GM21717 (cell line): ENCODE measurements around the gene UVRAG.
"Not testable (repeated sequence)": the region's sequence is repeated elsewhere in the genome, so short reads cannot be mapped to it uniquely, and the experiment has no call there.

Experiments used
- ATAC-seq: cut with Tn5 transposase; IDR thresholded peaks from one replicate; pipeline ENCODE4 v1.9.1; 2021; ENCODE audit warnings: mild to moderate bottlenecking, moderate library complexity; ENCODE audit not compliant: unreplicated experiment

The UVRAG gene

GRCh38 chr11:75910426-75911145, 95.6 kb downstream of the UVRAG start:
- no peak for ATAC-seq

- ATAC-seq, result no peak
These were observed 96.4 kb downstream of the UVRAG start for GRCh38 chr11:75911459-75911858.

DNA sequence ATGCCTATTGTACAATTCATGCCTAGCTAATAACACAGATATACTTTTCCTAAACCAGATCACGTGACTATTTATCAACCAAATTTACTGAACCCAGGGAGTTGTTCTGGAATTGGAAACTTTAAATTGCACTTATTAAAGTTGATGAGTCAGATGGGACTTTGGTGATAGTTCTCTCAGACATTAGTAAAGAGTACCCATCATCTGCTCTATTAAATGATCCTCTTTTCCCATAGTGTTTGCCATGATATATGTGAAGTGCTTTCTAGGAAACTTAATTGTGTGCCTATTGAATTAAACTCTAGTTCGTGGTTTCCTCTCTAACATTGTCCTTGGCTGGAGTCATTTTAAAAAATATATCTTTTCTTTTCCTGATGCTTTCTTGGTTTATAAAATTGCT, 99.0 kb downstream of the UVRAG start:
- no peak for ATAC-seq

DNA sequence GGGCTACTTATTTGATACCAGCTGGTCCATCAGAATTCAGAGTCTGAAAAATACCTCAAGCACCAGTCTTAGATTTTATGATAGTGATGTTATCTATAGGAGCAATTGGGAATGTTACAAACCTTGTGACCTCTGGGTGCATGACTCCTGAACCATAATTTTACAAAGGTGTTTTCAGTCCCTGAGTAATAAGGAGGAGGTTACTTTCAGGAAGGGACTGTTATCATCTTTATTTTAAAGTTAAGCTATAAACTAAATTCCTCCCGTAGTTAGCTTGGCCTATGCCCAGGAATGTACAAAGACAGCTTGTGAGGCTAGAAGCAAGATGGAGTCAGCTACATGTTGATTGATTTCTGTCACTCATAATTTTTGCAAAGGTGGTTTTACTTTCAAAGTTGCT, 101.9 kb downstream of the UVRAG start:
- ATAC-seq, result no peak

GRCh38 chr11:75918331-75918730, 103.3 kb downstream of the UVRAG start:
- no peak for ATAC-seq

GRCh38 chr11:75919525-75919924, 104.5 kb downstream of the UVRAG start:
- no peak for ATAC-seq

GRCh38 chr11:75920848-75921247, 105.8 kb downstream of the UVRAG start:
- ATAC-seq, result no peak

DNA sequence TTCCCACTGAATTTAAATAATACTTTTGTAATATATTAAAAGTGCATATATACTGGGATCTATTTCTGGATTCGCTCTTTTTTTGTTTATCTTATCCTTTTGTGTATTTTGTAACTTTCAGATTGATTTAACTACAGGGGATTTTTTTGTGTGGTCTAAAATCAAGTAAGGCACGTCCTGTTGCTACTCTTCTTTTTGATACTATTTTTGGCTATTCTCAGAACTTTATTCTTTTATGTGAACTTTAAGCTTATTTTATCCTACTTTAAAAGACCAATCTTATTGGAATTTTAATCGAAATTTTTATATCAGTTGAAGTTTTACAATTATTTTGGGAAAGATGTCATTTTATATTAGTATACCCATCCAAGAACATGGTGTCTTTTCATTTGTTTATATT, 106.8 kb downstream of the UVRAG start:
- ATAC-seq, result no peak

DNA sequence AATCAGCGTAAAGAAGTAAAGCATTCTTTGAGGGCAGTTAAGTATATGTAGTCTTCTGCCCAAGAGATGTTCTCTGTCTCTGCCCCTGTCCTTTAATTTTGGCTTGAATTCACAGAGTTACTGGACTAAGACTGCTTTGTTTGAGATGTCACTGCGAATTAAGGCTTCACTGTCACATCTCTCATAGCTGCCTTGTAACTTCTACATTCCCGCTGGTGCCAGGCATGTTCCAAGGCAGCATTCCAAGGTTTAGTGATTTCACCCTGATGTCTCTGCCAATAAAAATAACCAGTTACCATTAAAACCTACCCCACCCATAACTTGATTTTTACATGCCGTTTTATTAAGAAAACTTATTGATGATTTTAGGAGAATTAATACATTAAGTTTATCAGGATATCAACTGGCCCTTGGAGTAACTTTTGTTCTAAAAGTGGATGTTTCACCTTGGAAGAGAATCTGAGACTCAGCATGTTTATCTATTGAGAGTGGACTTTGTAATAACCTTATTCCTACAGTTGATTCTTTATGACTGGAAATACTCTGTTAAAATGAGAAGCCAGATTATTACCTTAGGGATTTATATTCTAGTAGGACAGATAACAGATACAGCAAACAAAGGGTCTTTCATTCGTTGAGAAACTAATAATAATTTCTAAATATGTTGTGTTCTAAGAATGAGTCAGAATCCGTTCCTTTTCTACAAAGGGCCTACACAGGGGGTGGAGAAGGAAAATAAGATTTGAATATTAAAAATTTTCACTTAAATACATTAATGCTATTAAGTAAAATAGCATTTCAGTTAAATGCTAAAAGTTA, 110.2 kb downstream of the UVRAG start:
- ATAC-seq, result no peak

DNA sequence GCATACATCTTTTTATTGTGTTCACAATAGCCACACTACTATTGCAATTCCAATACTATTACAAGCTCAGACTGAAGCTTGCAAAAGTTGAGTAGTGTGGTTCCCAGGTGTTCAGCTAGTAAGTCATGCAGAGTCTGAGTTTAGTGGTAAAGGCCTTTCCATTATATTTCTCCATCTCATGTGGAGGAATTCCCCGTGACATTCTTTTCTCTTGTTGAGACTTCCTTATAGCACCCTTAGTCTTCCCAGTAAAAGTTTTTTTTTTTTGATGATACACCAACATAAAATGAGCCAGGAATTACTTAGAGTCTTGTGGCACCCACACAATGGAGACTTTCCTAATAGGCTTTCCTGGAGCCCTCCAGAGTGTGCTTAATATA, 110.8 kb downstream of the UVRAG start:
- ATAC-seq, result no peak

DNA sequence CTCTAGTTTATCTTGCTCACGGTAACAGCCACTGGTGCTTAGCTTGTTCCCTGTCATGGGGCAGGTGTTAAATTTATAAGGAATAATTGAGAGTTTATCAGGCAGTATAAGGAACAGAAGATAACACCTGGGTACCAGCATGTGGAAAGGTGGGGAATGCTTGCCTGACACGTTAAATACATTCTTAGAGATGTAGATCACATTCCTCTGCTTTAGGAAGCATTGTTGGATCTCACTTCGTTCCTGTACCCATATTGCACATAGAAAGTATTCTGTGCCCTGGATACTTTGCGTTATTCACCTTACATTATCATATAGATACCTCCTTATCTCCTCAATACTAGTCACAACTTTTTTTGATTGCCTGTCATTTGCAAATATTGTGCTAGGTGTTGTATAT, 114.7 kb downstream of the UVRAG start:
- no peak for ATAC-seq

GRCh38 chr11:75930534-75930933, 115.5 kb downstream of the UVRAG start:
- ATAC-seq, result no peak

DNA sequence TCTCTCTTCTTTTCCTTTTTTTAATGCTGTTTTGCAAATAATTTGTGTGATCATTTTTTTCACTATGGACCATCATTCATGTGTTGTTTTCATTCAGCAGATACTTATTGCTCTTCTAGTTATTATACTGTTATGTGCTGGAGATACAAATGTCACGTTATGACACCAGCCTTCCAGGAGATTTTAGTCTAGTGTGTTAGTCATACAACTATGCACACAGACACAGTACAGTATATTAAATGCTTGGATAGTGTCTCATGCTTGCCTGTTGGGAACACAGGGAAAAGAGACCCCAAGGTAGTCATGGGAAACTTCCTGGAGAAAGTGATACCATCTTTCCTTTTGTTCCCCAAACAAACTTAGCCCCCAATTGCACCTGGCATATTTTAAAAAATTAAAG, 116.1 kb downstream of the UVRAG start:
- no peak for ATAC-seq

- not testable (repeated sequence) for ATAC-seq
These were observed 118.7 kb downstream of the UVRAG start for GRCh38 chr11:75933736-75934135.

DNA sequence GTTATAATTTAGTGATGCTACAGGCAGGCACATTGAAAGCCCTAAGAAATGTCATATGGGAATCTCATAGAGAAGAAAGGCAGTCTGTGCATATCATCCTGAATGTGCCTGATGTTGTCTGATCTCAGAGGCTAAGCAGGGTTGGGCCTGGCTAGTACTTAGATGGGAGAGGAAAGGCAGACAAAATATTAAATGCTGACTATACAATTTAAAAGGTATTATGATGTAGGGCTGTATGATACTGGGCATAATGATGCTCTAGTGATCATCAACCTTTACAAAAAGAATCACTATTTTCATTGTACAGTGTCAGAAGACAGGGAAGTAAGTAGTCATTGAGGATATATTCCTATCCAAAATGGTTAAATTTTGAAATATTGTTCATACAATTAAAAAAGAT, 119.8 kb downstream of the UVRAG start:
- ATAC-seq, result no peak

DNA sequence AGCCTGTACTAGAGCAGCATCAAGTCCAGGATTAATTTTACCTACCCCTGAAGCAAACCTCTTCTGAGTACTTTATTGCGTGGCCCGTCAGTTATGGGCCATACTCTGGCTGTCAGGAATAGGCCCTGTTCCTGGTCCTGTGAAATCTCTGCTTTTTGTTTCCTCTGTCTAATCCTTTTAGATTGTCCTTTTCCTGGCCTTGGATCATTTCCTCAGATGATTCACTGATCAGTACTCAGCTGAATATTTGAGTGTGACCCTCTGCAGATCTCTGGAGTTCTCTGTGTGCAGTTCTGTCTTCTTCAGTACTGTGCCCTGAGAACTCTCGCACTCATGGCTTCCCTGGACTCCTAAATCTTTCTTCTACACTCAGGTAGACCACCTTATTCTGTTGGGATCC, 123.5 kb downstream of the UVRAG start:
- no peak for ATAC-seq

GRCh38 chr11:75939516-75939915, 124.5 kb downstream of the UVRAG start:
- peak; percentile 16 for ATAC-seq

- peak; percentile 76 for ATAC-seq
These were observed 125.0 kb downstream of the UVRAG start for GRCh38 chr11:75939992-75940391.

- no peak for ATAC-seq
These were observed 125.9 kb downstream of the UVRAG start for GRCh38 chr11:75940911-75941310.

DNA sequence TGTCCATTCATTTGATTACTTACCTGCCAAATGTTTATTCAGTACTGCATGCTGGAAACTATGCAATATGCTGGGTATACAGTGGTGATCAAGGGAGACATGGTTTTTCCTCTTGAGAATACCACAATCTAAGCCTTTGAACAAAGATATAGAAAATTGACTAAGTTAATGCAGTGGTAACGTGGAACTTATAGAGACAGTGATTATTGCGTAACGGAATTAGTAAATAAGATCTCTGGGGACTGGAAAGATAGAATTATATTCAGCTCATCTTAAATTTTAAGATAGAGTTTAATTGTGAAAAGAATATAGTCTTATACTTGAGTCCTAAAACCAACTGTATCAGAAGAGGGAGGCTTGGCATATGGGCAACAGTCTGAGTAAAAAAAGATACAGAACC, 129.5 kb downstream of the UVRAG start:
- no peak for ATAC-seq

DNA sequence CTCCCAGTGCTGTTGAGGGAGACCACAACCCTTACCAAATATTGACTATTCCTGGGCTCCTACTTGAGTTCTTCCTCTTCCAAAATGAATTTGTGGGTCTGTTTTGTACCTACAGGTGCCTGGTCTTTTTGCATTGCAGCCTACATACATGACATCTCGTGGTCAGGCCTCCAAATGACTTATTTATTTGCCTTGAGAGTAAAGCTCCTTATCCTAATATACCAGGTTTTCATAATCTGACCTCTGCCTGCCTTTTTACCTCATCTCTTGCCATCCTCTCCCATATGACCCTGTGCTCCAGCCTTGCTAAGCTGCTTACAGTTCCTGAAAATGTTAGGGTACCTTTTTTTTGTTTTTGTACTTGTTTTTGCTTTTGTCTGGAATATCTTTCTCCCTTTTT, 130.4 kb downstream of the UVRAG start:
- no peak for ATAC-seq

DNA sequence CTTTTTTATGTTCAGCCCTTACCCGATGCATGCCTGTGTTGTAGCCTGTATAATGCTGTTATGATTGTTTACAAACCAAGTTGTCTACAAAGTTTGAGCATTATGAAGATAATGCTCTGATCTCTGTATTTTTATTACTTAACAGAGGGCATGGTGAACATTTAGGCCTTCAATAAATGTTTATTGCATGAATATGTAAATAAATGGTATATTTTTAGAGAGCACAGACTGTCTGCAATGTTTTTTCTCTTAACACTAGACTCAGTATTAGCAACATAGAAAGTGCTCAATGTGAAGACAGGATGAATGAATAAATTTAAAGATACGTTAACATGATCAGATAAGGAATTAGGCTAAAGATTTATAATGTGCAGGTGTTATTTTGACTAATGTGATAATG, 130.9 kb downstream of the UVRAG start:
- no peak for ATAC-seq
